Smooth muscle cell (in vitro differentiated cells): Measurements from ENCODE around the gene ALOX12. TPM values are rescaled to one million over a fixed set of nuclear protein-coding genes. Genes with fewer than 3 reads are reported as not detected.
"Not testable (repeated sequence)": the region's sequence is repeated elsewhere in the genome, so short reads cannot be mapped to it uniquely, and the experiment has no call there.

Source experiments
- DNase-seq: peaks from one replicate; lab custom pipeline; 2025; ENCODE audit not compliant: unreplicated experiment; lab: John Stamatoyannopoulos, UW
- H2AFZ ChIP-seq: fragments of 200-600 bp; sonication (generic); 2 replicates; pipeline ENCODE4 v1.6.0; 2016; ENCODE audit warnings: antibody characterized with exemption, low read depth, mild to moderate bottlenecking
- H3F3A ChIP-seq: fragments of 200-600 bp; sonication (generic); 2 replicates; pipeline ENCODE4 v1.6.0; 2017; ENCODE audit warnings: antibody characterized with exemption, low read depth
- H3K27ac ChIP-seq: fragments of 200-600 bp; sonication (generic); 2 replicates; pipeline ENCODE4 v1.5.1; 2016; ENCODE audit warnings: low read depth, mild to moderate bottlenecking
- H3K27me3 ChIP-seq: fragments of 200-600 bp; sonication (generic); 2 replicates; pipeline ENCODE4 v1.6.1; 2016; ENCODE audit warnings: low read depth, mild to moderate bottlenecking
- H3K36me3 ChIP-seq: fragments of 200-600 bp; sonication (generic); 2 replicates; pipeline ENCODE4 v1.5.1; 2016; ENCODE audit warnings: low read depth
- H3K4me1 ChIP-seq: fragments of 200-600 bp; sonication (generic); 2 replicates; pipeline ENCODE4 v1.5.1; 2016; ENCODE audit warnings: low read depth
- H3K4me2 ChIP-seq: fragments of 200-600 bp; sonication (generic); 2 replicates; pipeline ENCODE4 v1.6.0; 2016; ENCODE audit warnings: mild to moderate bottlenecking
- H3K4me3 ChIP-seq: fragments of 200-600 bp; sonication (generic); 2 replicates; pipeline ENCODE4 v1.5.1; 2016; ENCODE audit warnings: mild to moderate bottlenecking
- H3K79me2 ChIP-seq: fragments of 200-600 bp; sonication (generic); 2 replicates; pipeline ENCODE4 v1.6.0; 2016; ENCODE audit warnings: low read depth, mild to moderate bottlenecking
- H3K9ac ChIP-seq: fragments of 200-600 bp; sonication (generic); 2 replicates; pipeline ENCODE4 v1.6.0; 2016; ENCODE audit warnings: low read depth
- H3K9me3 ChIP-seq: fragments of 200-600 bp; sonication (generic); replicated peaks from 2 replicates; pipeline ENCODE4 v1.5.1; 2016; ENCODE audit warnings: low read depth
- H4K20me1 ChIP-seq: fragments of 200-600 bp; sonication (generic); 2 replicates; pipeline ENCODE4 v1.6.0; 2016; ENCODE audit warnings: low read depth
- CTCF ChIP-seq: fragments of 200-600 bp; sonication (generic); IDR thresholded peaks from 2 replicates; pipeline ENCODE4 v1.5.1; 2017; ENCODE audit warnings: borderline replicate concordance, mild to moderate bottlenecking, antibody characterized with exemption; ENCODE audit not compliant: insufficient read depth, poor library complexity, severe bottlenecking
- WGBS: methylation state at CpG from one replicate; pipeline ENCODE4 v1.1.7; 2016; ENCODE audit warnings: low lambda C conversion rate; 5-methylcytosine and 5-hydroxymethylcytosine counted together
- polyA plus RNA-seq: library from polyadenylated mRNA; unstranded; fragments of >200 nt; fragmentation: Nextera tagmentation; extraction: Ambion mirVana; gene quantifications from 2 replicates; pipeline ENCODE4 v1.2.1, GENCODE V29; 2016
- total RNA-seq: library from RNA; depleted of rRNA; stranded (reverse); fragments of >200 nt; gene quantifications from 2 replicates; pipeline ENCODE4 v1.2.3, GENCODE V29; 2014

The ALOX12 gene
- total RNA-seq (not detected in 2 replicates), polyA plus RNA-seq (0.35 and 0.72 TPM in 2 replicates)

DNA sequence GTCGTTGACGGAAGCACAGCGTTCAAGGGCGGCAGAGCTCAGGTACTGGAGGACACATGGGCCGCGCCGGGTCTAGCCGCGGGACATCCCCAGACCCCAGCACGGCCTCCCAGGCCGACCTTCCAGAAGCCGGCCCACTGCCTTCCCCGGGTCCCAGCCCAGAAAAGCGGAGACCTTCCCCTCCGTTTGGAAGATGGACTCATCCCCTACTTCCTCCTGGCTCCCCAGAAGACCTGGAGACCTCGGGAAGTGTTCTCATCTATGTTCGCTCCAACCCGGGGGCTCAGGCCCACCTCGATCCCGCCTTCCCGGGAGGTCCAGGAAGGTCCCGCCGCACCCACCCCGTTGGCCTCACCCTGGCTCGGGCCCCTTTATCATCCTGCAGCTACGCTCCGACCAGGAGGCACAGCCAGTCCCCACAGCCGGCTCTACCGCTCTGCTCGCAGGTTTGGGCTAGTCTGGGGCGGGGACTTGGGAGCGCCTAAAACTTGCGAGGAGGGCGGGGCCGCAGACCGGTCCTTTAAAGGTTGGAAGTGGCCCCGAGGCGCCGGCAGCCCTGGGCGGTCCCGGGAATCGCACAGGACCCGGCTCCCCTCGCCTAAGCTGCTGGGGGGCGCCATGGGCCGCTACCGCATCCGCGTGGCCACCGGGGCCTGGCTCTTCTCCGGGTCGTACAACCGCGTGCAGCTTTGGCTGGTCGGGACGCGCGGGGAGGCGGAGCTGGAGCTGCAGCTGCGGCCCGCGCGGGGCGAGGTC lies at the start of gene ALOX12:
Gene ALOX12 (plus strand): TSS at position 550 of the 756 bp plus-strand sequence. CDS start 69 bp downstream, at position 619.
- Histone ChIP-seq H3K4me2 (peak within 1 kb of the TSS; percentile 91), H4K20me1 (peaks cover 10% of the 10 kb centered on the region), H3K27me3 (no peaks in the 10 kb centered on the region), H3F3A (peaks cover 4% of the 10 kb centered on the region), H3K4me1 (peaks cover 8% of the 10 kb centered on the region), H2AFZ (no peak within 1 kb of the TSS), H3K27ac (no peak within 1 kb of the TSS), H3K79me2 (no peaks in the 10 kb centered on the region), H3K9ac (no peak within 1 kb of the TSS), H3K9me3 (no peaks in the 10 kb centered on the region), H3K4me3 (peak within 1 kb of the TSS; percentile 42), H3K36me3 (no peaks in the 10 kb centered on the region)
- 13% methylated on average over 56 of the region's 64 CpGs for WGBS
- no peak for DNase-seq
- TF ChIP-seq CTCF: no peak

GRCh38 chr17:6947745-6948144 lies 48.1 kb upstream of the ALOX12 start:
- TF ChIP-seq CTCF: no peak
- H3K79me2 ChIP-seq: no peaks in the 10 kb centered on the region
- no peaks in the 10 kb centered on the region for H3K9me3 ChIP-seq
- no peaks in the 10 kb centered on the region for H3K36me3 ChIP-seq
- no peak overlapping the region for H3K4me3 ChIP-seq
- no peaks in the 10 kb centered on the region for H4K20me1 ChIP-seq
- H2AFZ ChIP-seq: no peak overlapping the region
- DNase-seq: no peak
- no peak overlapping the region for H3K9ac ChIP-seq
- no peaks in the 10 kb centered on the region for H3K4me1 ChIP-seq
- H3K4me2 ChIP-seq: no peak overlapping the region
- no peaks in the 10 kb centered on the region for H3K27me3 ChIP-seq
- WGBS: 91% methylated on average over 2 of the region's 2 CpGs
- H3F3A ChIP-seq: no peaks in the 10 kb centered on the region
- H3K27ac ChIP-seq: no peak overlapping the region

DNA sequence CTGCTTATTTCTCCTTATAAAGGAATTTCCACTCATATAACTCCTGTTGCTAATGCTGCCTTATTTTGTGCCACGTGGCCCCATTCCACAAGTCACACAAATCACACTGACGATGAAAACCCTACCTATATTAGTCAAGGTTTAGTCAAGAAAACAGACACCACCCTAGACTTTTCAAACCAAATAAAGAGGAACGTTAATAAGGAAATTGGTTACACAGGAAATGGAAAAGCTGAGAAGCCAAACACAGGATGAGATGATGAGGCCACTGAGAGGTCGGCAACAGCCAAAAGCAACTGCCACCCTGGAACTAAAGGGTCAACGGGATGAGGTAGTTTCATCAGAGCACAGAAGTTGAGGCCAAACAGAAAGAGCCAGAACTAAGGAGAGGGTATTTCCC lies 47.3 kb upstream of the ALOX12 start:
- no peak overlapping the region for H3K27ac ChIP-seq
- H3K4me3 ChIP-seq: no peak overlapping the region
- H3K36me3 ChIP-seq: no peaks in the 10 kb centered on the region
- H2AFZ ChIP-seq: no peak overlapping the region
- no peak overlapping the region for H3K4me2 ChIP-seq
- H3K27me3 ChIP-seq: no peaks in the 10 kb centered on the region
- no peaks in the 10 kb centered on the region for H4K20me1 ChIP-seq
- WGBS: 81% methylated on average over 5 of the region's 5 CpGs
- no peaks in the 10 kb centered on the region for H3K79me2 ChIP-seq
- H3K4me1 ChIP-seq: no peaks in the 10 kb centered on the region
- DNase-seq: no peak
- no peaks in the 10 kb centered on the region for H3K9me3 ChIP-seq
- TF ChIP-seq CTCF: no peak
- no peak overlapping the region for H3K9ac ChIP-seq
- H3F3A ChIP-seq: no peaks in the 10 kb centered on the region

DNA sequence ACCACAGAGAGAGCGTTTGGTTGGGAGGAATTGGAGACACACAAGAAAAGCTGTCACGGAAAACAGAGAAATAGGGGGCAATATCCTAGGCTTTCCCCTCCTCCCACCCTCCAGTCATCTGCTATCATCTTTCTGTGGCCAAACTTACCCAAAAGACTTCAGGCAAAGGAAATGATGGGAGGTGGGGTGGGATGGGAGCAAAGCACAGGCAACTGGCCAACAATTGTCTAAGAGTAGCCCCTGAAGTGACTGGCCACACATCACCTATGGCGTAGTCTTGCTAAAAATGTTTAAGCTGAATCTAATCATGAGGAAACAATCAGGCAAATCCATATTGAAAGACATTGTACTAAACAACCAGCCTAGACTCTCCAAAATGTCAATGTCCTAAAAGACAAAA lies 46.9 kb upstream of the ALOX12 start:
- Histone ChIP-seq H3K79me2 (no peaks in the 10 kb centered on the region), H3K9ac (no peak overlapping the region), H3K4me2 (no peak overlapping the region), H3F3A (no peaks in the 10 kb centered on the region), H3K4me1 (no peaks in the 10 kb centered on the region), H3K27ac (no peak overlapping the region), H3K27me3 (no peaks in the 10 kb centered on the region), H3K9me3 (no peaks in the 10 kb centered on the region), H4K20me1 (no peaks in the 10 kb centered on the region), H3K36me3 (no peaks in the 10 kb centered on the region), H3K4me3 (no peak overlapping the region), H2AFZ (no peak overlapping the region)
- WGBS: 92% methylated on average over 3 of the region's 3 CpGs
- DNase-seq: no peak
- no peak for TF ChIP-seq CTCF

DNA sequence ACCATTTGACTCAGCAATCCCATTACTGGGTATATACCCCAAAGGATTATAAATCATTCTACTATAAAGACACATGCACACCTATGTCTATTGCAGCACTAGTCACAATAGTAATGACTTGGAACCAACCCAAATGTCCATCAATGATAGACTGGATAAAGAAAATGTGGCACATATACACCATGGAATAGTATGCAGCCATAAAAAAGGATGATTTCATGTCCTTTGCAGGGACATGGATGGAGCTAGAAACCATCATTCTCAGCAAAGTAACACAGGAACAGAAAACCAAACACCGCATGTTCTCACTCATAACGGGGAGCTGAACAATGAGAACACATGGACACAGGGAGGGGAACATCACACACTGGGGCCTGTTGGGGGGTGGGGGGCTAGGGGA lies 44.9 kb upstream of the ALOX12 start:
- not testable (repeated sequence) for H3K79me2 ChIP-seq, DNase-seq, H4K20me1 ChIP-seq, H3F3A ChIP-seq, H3K4me1 ChIP-seq, H3K4me2 ChIP-seq, H3K9ac ChIP-seq, H3K4me3 ChIP-seq, H3K36me3 ChIP-seq, H3K27me3 ChIP-seq, H3K27ac ChIP-seq, H2AFZ ChIP-seq, H3K9me3 ChIP-seq
- WGBS: 91% methylated on average over 2 of the region's 2 CpGs
